GM18951 (cell line): ENCODE measurements around the gene CALU.

ENCODE experiments used
- POLR2A ChIP-seq: IDR thresholded peaks from 4 replicates; pipeline ENCODE4 v1.6.1; 2011; ENCODE audit warnings: mild to moderate bottlenecking; ENCODE audit not compliant: insufficient read length, insufficient read depth; ENCODE audit errors: extremely low read depth
- in situ Hi-C: fragments of 300-500 bp; cut with MboI; formaldehyde crosslinking; loops from one replicate; pipeline ENCODE4 v1.12.0; 2022; ENCODE audit warnings: low sequenced_read_pairs, mixed read lengths, inconsistent platforms; ENCODE audit not compliant: unreplicated experiment

The CALU gene

GRCh38 chr7:128810997-128811396, 71.8 kb downstream of the CALU start:
- no peak for TF ChIP-seq POLR2A
- in situ Hi-C loops, result no loop called here

- in situ Hi-C loops, result no loop called here
- no peak for TF ChIP-seq POLR2A
These were observed 72.7 kb downstream of the CALU start for GRCh38 chr7:128811631-128812430.

DNA sequence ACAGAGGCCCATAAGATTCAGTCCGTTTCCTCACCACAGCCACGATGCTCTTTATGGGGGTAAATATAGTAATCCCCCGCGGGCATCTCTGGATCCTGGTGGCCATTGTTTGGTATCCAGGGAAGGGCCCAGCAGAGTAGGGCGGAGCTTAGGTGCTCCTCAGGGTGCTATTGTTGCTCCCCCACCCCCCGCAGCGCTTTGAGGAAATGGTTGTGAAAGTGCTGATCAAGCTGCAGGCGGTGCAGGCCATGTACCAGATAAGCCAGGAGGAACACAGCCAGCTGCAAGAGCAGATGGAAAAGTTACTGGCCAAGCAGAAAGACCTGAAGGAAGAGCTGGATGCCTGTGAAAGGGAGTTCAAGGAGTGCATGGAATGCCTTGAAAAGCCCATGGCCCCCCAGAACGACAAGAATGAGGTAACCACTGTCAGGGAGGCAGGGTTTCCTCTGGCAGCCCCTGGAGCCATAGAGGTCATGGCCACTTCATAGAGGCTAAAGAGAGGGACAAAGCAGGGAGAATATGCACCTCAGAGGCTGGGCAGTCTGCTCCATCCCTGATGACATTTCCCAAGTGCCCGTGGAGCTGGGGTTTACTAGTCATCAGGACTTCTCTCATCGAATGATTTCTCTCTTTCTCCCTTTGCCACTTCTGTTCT, 73.5 kb downstream of the CALU start:
- in situ Hi-C loops, result no loop called here
- TF ChIP-seq POLR2A, result no peak

- in situ Hi-C loops, result no loop called here
- TF ChIP-seq POLR2A, result no peak
These were observed 75.3 kb downstream of the CALU start for GRCh38 chr7:128814499-128814898.

- in situ Hi-C loops, result no loop called here
- no peak for TF ChIP-seq POLR2A
These were observed 76.3 kb downstream of the CALU start for GRCh38 chr7:128815289-128815942.

GRCh38 chr7:128818694-128819093, 79.5 kb downstream of the CALU start:
- no peak for TF ChIP-seq POLR2A
- in situ Hi-C loops, result no loop called here
